GM12864 (cell line): ENCODE measurements around the gene HEATR9.

ENCODE experiments used
- DNase-seq: peaks from one replicate; pipeline ENCODE4 v3.0.0-alpha.2; 2011; ENCODE audit warnings: low read depth
- H3K4me3 ChIP-seq: 2 replicates; pipeline ENCODE4 v1.5.1; 2011; ENCODE audit warnings: mild to moderate bottlenecking, low read depth, low read length, control low read depth
- TF ChIP-seq, protein P1 (sequence below): IDR thresholded peaks from 2 replicates; pipeline ENCODE4 v1.5.1; 2011; ENCODE audit warnings: low read depth, mild to moderate bottlenecking, moderate library complexity, low read length, control low read depth, inconsistent platforms; ENCODE audit errors: missing control alignments

Gene HEATR9

DNA sequence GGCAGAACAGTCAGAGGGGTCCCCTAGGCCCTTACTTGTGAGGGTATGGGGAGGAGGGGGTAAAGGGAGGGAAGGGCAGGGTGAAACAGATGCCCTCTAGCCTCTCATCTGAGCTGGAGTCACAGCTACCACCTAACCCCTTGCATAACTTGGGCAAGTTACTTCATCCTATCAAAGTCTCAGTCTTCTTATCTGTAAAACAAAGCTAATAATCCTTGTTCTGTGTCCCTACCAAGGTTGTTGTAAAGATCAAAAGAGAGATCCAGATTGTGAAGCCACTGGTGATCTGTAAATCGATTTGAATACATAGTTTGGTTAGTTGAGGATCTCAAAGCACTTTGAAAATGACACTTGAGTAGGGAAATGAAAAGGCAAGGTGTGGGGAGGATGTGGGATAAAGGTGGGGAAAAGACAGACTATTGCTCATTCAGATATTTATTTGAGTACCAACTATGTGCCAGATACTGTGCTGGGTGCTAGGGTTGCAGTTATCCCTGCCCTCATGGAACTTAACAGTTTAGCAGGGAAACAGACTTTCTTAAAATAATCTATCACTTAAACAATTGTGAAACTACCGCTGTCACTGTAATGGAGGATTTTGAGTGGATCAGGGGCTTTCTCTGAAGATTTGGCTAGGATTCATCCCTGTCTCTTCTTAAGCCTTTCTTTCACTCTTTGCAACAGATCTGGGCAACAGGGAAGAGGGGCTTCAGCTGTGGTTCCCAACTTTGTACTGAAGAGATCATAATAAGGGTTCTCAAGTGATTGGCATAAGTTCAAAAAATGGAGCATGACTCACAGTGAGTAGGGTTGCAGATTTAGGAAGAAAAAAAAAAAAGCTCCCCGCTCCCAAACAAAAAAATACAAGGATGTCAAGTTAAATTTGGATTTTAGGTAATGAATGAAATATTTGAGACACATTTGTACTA is 3.0 kb downstream of the HEATR9 start:
- DNase-seq = no peak
- TF ChIP-seq, protein P1, sequence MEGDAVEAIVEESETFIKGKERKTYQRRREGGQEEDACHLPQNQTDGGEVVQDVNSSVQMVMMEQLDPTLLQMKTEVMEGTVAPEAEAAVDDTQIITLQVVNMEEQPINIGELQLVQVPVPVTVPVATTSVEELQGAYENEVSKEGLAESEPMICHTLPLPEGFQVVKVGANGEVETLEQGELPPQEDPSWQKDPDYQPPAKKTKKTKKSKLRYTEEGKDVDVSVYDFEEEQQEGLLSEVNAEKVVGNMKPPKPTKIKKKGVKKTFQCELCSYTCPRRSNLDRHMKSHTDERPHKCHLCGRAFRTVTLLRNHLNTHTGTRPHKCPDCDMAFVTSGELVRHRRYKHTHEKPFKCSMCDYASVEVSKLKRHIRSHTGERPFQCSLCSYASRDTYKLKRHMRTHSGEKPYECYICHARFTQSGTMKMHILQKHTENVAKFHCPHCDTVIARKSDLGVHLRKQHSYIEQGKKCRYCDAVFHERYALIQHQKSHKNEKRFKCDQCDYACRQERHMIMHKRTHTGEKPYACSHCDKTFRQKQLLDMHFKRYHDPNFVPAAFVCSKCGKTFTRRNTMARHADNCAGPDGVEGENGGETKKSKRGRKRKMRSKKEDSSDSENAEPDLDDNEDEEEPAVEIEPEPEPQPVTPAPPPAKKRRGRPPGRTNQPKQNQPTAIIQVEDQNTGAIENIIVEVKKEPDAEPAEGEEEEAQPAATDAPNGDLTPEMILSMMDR = no peak
- H3K4me3 ChIP-seq = no peak overlapping the region

DNA sequence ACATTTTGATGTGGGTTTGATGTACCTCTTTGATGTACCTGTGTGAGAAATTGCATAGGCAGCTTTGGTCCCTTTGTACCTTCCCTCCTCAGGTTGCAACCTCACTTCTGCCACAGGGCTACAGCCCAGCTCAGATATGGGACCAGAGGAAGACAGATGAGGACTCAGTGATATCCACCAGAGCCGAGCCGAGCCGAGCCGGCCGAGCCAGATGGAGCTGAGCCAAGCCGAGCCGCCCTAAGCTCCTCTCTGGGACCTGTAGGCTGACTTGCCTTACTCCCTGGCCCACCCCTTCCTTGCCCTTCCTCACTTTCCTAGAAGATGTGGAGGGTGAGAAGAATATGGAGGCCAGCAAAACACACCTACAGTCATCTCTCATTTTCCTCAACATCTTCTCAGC is 3.8 kb downstream of the HEATR9 start:
- H3K4me3 ChIP-seq = no peak overlapping the region
- TF ChIP-seq, protein P1 = no peak
- no peak for DNase-seq

DNA sequence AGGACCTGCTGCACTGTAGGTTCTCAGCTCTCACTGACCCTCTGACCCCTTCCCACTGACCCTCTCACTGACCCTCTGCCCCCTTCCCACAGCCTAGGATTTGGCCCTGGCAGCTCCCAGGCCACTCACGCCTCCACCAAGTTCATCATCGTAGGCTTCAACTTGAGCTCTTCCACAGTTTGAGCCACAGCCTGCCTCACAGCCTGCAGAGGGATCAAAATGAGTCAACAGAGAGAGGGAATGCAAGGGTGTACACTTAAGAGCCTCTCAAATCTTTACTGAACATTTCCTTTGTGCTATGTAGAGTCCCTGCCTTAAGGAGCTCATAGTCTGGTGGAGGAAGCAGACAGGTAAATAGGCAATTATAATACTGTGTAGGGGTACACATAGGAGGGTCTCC is 12.1 kb downstream of the HEATR9 start:
- TF ChIP-seq, protein P1 = no peak
- DNase-seq = no peak
- H3K4me3 ChIP-seq = no peak overlapping the region

DNA sequence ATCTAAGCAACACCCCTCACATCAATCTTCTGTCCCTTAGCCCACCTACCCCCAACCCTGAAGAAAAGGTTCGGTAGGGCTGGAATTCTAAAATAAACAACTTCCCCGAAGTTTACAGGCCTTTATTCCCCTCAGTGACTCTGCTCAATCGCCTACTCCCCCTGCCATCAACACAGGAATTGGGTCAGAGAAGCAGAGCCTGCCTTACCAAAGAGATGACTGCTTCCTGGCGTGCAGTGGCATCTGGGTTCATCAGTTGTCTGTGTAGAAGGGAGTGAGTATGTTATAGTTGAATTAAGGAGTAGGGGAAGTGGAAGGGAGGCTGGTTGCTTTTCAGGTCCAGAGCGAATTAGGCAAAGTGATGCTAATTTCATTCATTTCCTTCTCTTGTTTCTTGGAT is 12.7 kb downstream of the HEATR9 start:
- TF ChIP-seq, protein P1 = no peak
- no peak for DNase-seq
- no peak overlapping the region for H3K4me3 ChIP-seq

DNA sequence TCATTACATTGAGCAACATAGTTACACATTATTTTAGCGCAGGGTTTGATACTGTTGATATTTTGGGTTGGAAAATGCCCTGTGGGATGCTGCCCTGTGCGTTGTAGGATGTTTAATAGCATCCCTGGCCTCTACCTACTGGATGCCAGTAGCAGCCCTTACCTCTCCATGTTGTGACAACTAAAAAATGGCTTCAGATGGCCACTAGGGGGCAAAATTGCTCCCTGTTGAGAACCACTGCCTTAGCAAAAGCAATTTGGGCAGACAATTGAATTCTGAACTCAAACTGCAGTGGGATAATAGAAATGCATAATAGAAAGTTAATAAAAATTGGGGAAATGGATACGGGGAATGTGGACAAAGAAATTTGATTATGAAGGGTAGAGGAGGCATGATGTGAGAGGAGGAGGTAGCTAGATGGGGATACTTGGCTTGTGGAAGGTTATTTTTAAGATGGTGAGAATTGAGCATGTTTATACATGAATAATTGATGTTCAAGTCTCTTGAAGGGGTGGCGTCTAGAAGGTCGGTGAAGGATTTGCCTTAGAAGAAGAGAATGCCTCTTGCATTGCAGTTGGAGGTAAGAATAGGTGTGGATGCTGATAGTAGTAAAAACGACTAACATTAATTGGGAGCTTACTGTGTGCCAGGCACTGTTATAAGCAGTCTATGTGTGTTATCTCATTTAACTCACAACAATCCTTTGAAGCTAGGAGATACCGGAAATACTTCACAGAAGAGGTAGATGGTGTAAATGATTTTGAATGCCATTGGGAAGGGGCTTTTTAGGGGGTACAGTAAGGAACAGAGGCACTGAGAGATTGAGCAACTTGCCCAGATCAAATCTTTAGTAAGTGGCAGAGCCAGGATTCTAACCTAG is 19.0 kb downstream of the HEATR9 start:
- peak; percentile 43 for DNase-seq
- H3K4me3 ChIP-seq = no peak overlapping the region
- TF ChIP-seq, protein P1 = peak; percentile 83

DNA sequence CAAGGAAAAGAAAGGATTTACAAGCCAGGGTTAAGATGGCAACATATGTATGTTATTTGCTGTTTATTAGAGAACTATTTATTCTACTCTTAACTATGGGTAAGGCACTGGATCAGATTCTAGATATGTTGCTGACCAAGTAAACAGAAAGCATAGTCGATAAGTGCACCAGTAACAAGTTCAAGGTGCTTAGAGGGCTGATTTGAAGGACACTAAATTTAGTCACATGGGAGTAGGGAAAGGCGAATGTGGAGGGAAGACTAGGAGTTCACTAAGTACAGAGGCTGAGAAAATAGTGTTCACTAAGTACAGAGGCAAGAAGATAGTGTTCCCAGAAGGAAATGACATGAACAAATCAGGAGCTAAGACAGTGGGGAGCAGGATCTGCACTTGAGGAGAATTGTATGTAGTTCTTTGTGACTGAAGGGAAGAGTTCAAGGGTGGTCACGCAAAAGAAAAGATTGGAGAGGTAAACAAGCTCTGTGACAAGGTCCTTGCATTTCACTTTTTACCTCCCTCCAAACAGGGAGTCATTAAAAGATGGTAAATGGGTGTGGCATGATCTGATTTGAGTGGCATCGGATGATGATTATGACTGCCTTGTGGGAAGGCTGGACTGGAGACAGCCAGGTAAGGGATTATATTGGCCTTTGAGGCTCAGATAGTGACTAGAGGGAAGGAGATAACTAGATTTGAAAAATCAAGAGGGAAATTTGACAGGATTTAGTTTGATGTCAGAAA is 20.9 kb downstream of the HEATR9 start:
- TF ChIP-seq, protein P1 = no peak
- DNase-seq = no peak
- no peak overlapping the region for H3K4me3 ChIP-seq
